Amygdala (tissue), 56 donors: Measurements from ENCODE around the gene CNR2.
"Not testable (repeated sequence)": the region's sequence is repeated elsewhere in the genome, so short reads cannot be mapped to it uniquely, and the experiment has no call there.

Experiments
- DNase-seq, 56 donors: peaks; one replicate each; lab custom pipeline; 2025; lab: John Stamatoyannopoulos, UW

Gene CNR2

GRCh38 chr1:23913212-23913880, at the start of gene CNR2:
Gene CNR2 (minus strand): TSS chr1:23913362. CDS start chr1:23875617, 37,745 bp downstream.
- no peak for DNase-seq

GRCh38 chr1:23960291-23961020, 47.3 kb upstream of the CNR2 start:
- DNase-seq = peak in 3 of 56 donors; percentile 21 to 35 (median 25)

GRCh38 chr1:23959461-23960290, 46.5 kb upstream of the CNR2 start, which contains the start of gene PNRC2:
Gene PNRC2 (plus strand): TSS chr1:23959828. CDS start chr1:23961458, 1,630 bp downstream.
- peak; percentile 66 to 98 (median 94) for DNase-seq

- DNase-seq = peak in 49 of 56 donors; percentile 17 to 85 (median 62)
Observed at GRCh38 chr1:23958810-23959460, 45.8 kb upstream of the CNR2 start.

GRCh38 chr1:23958040-23958809, 45.1 kb upstream of the CNR2 start:
- not testable (repeated sequence) for DNase-seq

- no peak for DNase-seq
Observed at GRCh38 chr1:23957096-23957495, 43.9 kb upstream of the CNR2 start.

GRCh38 chr1:23953020-23953419, 39.9 kb upstream of the CNR2 start:
- DNase-seq = no peak

- no peak for DNase-seq
Observed at GRCh38 chr1:23947366-23947765, 34.2 kb upstream of the CNR2 start.

GRCh38 chr1:23936481-23937176, 23.5 kb upstream of the CNR2 start:
- DNase-seq = no peak

- DNase-seq = no peak
Observed at GRCh38 chr1:23931491-23931880, 18.3 kb upstream of the CNR2 start.

- DNase-seq = no peak
Observed at GRCh38 chr1:23930861-23931490, 17.8 kb upstream of the CNR2 start.

- no peak for DNase-seq
Observed at GRCh38 chr1:23930270-23930669, 17.1 kb upstream of the CNR2 start.

GRCh38 chr1:23928789-23929188, 15.6 kb upstream of the CNR2 start:
- no peak for DNase-seq

GRCh38 chr1:23927097-23927496, 13.9 kb upstream of the CNR2 start:
- DNase-seq = no peak

GRCh38 chr1:23925279-23925678, 12.1 kb upstream of the CNR2 start:
- no peak for DNase-seq

GRCh38 chr1:23924601-23925000, 11.4 kb upstream of the CNR2 start:
- no peak for DNase-seq

GRCh38 chr1:23923592-23924499, 10.7 kb upstream of the CNR2 start:
- peak in 2 of 56 donors; percentile 3 to 12 for DNase-seq
